OCI-LY3 (cell line): ENCODE measurements around the gene NSDHL.

Source experiments
- EZH2phosphoT487 ChIP-seq: fragments of 200-600 bp; shearing (Covaris generic); IDR thresholded peaks from 2 replicates; pipeline ENCODE4 v1.6.1; 2018; ENCODE audit warnings: antibody characterized with exemption, mixed run types, low read depth
- TF ChIP-seq, protein P1 (sequence below): fragments of 200-600, 300-600 bp; sonication (generic); IDR thresholded peaks from 2 replicates; pipeline ENCODE4 v1.5.1; 2014; ENCODE audit warnings: antibody characterized with exemption, low read length, low read depth

- TF ChIP-seq, protein P1, sequence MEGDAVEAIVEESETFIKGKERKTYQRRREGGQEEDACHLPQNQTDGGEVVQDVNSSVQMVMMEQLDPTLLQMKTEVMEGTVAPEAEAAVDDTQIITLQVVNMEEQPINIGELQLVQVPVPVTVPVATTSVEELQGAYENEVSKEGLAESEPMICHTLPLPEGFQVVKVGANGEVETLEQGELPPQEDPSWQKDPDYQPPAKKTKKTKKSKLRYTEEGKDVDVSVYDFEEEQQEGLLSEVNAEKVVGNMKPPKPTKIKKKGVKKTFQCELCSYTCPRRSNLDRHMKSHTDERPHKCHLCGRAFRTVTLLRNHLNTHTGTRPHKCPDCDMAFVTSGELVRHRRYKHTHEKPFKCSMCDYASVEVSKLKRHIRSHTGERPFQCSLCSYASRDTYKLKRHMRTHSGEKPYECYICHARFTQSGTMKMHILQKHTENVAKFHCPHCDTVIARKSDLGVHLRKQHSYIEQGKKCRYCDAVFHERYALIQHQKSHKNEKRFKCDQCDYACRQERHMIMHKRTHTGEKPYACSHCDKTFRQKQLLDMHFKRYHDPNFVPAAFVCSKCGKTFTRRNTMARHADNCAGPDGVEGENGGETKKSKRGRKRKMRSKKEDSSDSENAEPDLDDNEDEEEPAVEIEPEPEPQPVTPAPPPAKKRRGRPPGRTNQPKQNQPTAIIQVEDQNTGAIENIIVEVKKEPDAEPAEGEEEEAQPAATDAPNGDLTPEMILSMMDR = no peak
- no peak for TF ChIP-seq EZH2phosphoT487
These were observed 16.4 kb downstream of the NSDHL start for GRCh38 chrX:152847281-152847680.
